ENCODE data around the gene FYCO1.

DNA sequence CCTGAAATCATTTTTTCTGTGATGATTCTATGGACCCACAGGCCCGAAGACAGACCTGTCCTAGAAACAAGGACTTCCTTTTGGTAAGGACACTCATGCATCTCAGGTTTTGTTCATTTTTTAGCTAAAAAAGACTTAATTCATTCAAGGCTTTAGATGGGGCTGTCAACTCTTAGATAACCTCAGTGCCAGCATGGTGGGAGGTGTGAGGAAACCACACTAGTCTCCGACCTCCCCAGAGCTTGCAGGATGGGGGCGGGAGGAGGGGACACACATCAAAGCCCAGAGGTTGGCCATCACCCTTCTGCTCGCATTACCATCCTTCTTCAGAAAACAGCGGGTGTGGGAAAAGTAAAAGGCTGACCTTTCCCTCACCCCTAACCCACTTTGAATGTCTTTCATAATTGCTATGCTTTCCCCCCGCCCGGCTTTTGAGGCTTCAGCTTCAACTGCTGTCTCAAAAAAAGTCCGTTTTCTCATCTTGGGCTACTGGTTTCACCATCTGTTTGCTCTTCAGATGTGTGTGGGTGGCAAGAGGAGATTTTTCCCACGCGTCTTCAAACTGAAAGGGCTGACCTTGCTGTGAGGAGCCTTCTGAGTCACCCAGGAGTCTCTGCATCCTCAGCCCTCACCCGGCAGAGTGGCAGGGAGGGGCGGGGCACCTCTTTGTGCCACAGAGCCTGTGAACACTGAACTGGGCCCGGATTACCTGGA lies 79.9 kb downstream of the FYCO1 start:
- TF ChIP-seq WRNIP1 (IDR thresholded peaks at IDR 0.05; ENCODE audit: borderline replicate concordance, low read depth, low read length) (no peak), CHD2 (IDR thresholded peaks at IDR 0.05; ENCODE audit: borderline replicate concordance, low read depth, low read length) (peak; percentile 68; the same call in 1 of the 2 replicates), SIN3A (IDR thresholded peaks at IDR 0.05; ENCODE audit: low read depth, low read length) (no peak), EZH2 (IDR thresholded peaks at IDR 0.05; ENCODE audit: borderline replicate concordance, control insufficient read depth, low read depth, low read length) (no peak), RB1 (IDR thresholded peaks at IDR 0.05; ENCODE audit: borderline replicate concordance) (no peak), POLR2AphosphoS5 (IDR thresholded peaks at IDR 0.05; ENCODE audit: low read length) (no peak), POLR2A (IDR thresholded peaks at IDR 0.05; ENCODE audit: low read depth, low read length) (peak; percentile 54; the same call in 1 of the 2 replicates)
- TF ChIP-seq, protein P1, sequence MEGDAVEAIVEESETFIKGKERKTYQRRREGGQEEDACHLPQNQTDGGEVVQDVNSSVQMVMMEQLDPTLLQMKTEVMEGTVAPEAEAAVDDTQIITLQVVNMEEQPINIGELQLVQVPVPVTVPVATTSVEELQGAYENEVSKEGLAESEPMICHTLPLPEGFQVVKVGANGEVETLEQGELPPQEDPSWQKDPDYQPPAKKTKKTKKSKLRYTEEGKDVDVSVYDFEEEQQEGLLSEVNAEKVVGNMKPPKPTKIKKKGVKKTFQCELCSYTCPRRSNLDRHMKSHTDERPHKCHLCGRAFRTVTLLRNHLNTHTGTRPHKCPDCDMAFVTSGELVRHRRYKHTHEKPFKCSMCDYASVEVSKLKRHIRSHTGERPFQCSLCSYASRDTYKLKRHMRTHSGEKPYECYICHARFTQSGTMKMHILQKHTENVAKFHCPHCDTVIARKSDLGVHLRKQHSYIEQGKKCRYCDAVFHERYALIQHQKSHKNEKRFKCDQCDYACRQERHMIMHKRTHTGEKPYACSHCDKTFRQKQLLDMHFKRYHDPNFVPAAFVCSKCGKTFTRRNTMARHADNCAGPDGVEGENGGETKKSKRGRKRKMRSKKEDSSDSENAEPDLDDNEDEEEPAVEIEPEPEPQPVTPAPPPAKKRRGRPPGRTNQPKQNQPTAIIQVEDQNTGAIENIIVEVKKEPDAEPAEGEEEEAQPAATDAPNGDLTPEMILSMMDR (IDR thresholded peaks at IDR 0.05 in 2 of 3, conservative IDR thresholded peaks at IDR 0.05 in 1 of 3; ENCODE audit: control insufficient read depth in 2 of 3, extremely low read depth in 1 of 3, insufficient read depth in 1 of 3, low read depth in 3 of 3, low read length in 3 of 3): no peak
- TF ChIP-seq, protein P2, sequence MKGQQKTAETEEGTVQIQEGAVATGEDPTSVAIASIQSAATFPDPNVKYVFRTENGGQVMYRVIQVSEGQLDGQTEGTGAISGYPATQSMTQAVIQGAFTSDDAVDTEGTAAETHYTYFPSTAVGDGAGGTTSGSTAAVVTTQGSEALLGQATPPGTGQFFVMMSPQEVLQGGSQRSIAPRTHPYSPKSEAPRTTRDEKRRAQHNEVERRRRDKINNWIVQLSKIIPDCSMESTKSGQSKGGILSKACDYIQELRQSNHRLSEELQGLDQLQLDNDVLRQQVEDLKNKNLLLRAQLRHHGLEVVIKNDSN (IDR thresholded peaks at IDR 0.05; ENCODE audit: borderline replicate concordance, extremely low read length, insufficient read depth, low read depth, low read length): no peak

Measured in GM12878 (cell line).